Liver (tissue), 9 donors: ENCODE results near the gene PNRC1. TPM values are rescaled to one million over a fixed set of nuclear protein-coding genes. Genes with fewer than 3 reads are reported as not detected.

ENCODE experiments used
- DNase-seq: peaks from one replicate; pipeline ENCODE4 v3.0.0-alpha.2; 2017; ENCODE audit warnings: low spot score
- H3K27ac ChIP-seq, 2 donors: one replicate each; pipeline ENCODE4 v1.7.0; 2013; ENCODE audit warnings: inconsistent platforms in 2 of 2, low read length in 2 of 2, control low read depth in 1 of 2, low read depth in 1 of 2, mild to moderate bottlenecking in 1 of 2
- H3K27me3 ChIP-seq, 4 donors: one replicate each; pipeline versions ENCODE4 v1.6.1 to v1.7.0; 2013; ENCODE audit warnings: low read length in 3 of 4, inconsistent platforms in 1 of 4, mild to moderate bottlenecking in 1 of 4, moderate library complexity in 1 of 4; ENCODE audit not compliant: control insufficient read depth in 4 of 4, insufficient read depth in 4 of 4
- H3K36me3 ChIP-seq, 4 donors: one replicate each; pipeline versions ENCODE4 v1.6.1 to v1.7.0; 2013; ENCODE audit warnings: low read length in 3 of 4, mild to moderate bottlenecking in 3 of 4, low read depth in 1 of 4, moderate library complexity in 1 of 4; ENCODE audit not compliant: control insufficient read depth in 4 of 4, insufficient read depth in 3 of 4
- H3K4me1 ChIP-seq, 4 donors: one replicate each; pipeline versions ENCODE4 v1.6.1 to v1.7.0; 2013; ENCODE audit warnings: low read length in 3 of 4, mild to moderate bottlenecking in 3 of 4, moderate library complexity in 1 of 4; ENCODE audit not compliant: control insufficient read depth in 4 of 4, insufficient read depth in 4 of 4
- H3K4me3 ChIP-seq, 3 donors: one replicate each; pipeline versions ENCODE4 v1.6.1 to v1.7.0; 2013; ENCODE audit warnings: low read length in 3 of 3, control low read depth in 1 of 3, low read depth in 1 of 3, mild to moderate bottlenecking in 1 of 3
- H3K9ac ChIP-seq, 2 donors: one replicate each; pipeline ENCODE4 v1.7.0; 2013; ENCODE audit warnings: low read length in 2 of 2, mild to moderate bottlenecking in 2 of 2, moderate library complexity in 2 of 2, control low read depth in 1 of 2, low read depth in 1 of 2
- H3K9me3 ChIP-seq, 4 donors: one replicate each; pipeline versions ENCODE4 v1.6.1 to v1.7.0; 2013; ENCODE audit warnings: low read length in 3 of 4; ENCODE audit not compliant: control insufficient read depth in 4 of 4
- ATF3 ChIP-seq: IDR thresholded peaks from 2 replicates; pipeline ENCODE4 v1.6.1; 2016; ENCODE audit warnings: antibody characterized with exemption
- CTCF ChIP-seq: fragments of 150-350 bp; IDR thresholded peaks from 2 replicates; pipeline ENCODE4 v1.5.1; 2017; ENCODE audit warnings: improper control_type of control experiment, low read depth, low read length; ENCODE audit not compliant: missing input control
- EGR1 ChIP-seq, 2 donors: IDR thresholded peaks; 2 replicates each; pipeline ENCODE4 v1.6.1; 2016 to 2018; ENCODE audit warnings: antibody characterized with exemption in 2 of 2, low read depth in 2 of 2
- FOXA1 ChIP-seq: IDR thresholded peaks from 2 replicates; pipeline ENCODE4 v1.6.1; 2016; ENCODE audit warnings: antibody characterized with exemption
- FOXA2 ChIP-seq: IDR thresholded peaks from 2 replicates; pipeline ENCODE4 v1.6.1; 2016; ENCODE audit warnings: antibody characterized with exemption
- GABPA ChIP-seq, 2 donors: IDR thresholded peaks in 1 of 2; conservative IDR thresholded peaks in 1 of 2; 2 replicates each; pipeline ENCODE4 v1.6.1; 2016; ENCODE audit warnings: antibody characterized with exemption in 2 of 2, mild to moderate bottlenecking in 1 of 2, moderate library complexity in 1 of 2
- HNF4A ChIP-seq, 2 donors: conservative IDR thresholded peaks; 2 replicates each; pipeline ENCODE4 v1.6.1; 2016; ENCODE audit warnings: antibody characterized with exemption in 2 of 2, mild to moderate bottlenecking in 2 of 2
- HNF4G ChIP-seq: IDR thresholded peaks from 2 replicates; pipeline ENCODE4 v1.6.1; 2016; ENCODE audit warnings: antibody characterized with exemption
- JUND ChIP-seq, 2 donors: IDR thresholded peaks; 2 replicates each; pipeline ENCODE4 v1.6.1; 2016; ENCODE audit warnings: antibody characterized with exemption in 2 of 2
- MAX ChIP-seq: IDR thresholded peaks from 2 replicates; pipeline ENCODE4 v1.6.1; 2016; ENCODE audit warnings: antibody characterized with exemption
- NR2F2 ChIP-seq: IDR thresholded peaks from 2 replicates; pipeline ENCODE4 v1.6.1; 2016; ENCODE audit warnings: antibody characterized with exemption
- RAD21 ChIP-seq, 2 donors: IDR thresholded peaks; 2 replicates each; pipeline ENCODE4 v1.6.1; 2016; ENCODE audit warnings: antibody characterized with exemption in 2 of 2, mild to moderate bottlenecking in 2 of 2
- REST ChIP-seq: IDR thresholded peaks from 2 replicates; pipeline ENCODE4 v1.6.1; 2016; ENCODE audit warnings: antibody characterized with exemption, mild to moderate bottlenecking
- RXRA ChIP-seq, 2 donors: IDR thresholded peaks; 2 replicates each; pipeline ENCODE4 v1.6.1; 2017 to 2018; ENCODE audit warnings: antibody characterized with exemption in 2 of 2, mild to moderate bottlenecking in 1 of 2
- SP1 ChIP-seq: IDR thresholded peaks from 2 replicates; pipeline ENCODE4 v1.6.1; 2018; ENCODE audit warnings: antibody characterized with exemption, mild to moderate bottlenecking
- TAF1 ChIP-seq: conservative IDR thresholded peaks from 2 replicates; pipeline ENCODE4 v1.6.1; 2016; ENCODE audit warnings: antibody characterized with exemption, mild to moderate bottlenecking
- YY1 ChIP-seq: IDR thresholded peaks from 2 replicates; pipeline ENCODE4 v1.6.1; 2016; ENCODE audit warnings: antibody characterized with exemption, mild to moderate bottlenecking
- ZBTB33 ChIP-seq: IDR thresholded peaks from 2 replicates; pipeline ENCODE4 v1.6.1; 2016; ENCODE audit warnings: antibody characterized with exemption
- WGBS: extraction: QIAGEN DNeasy Blood & Tissue Kit; methylation state at CpG from one replicate; pipeline ENCODE4 v1.1.7; 2013; 5-methylcytosine and 5-hydroxymethylcytosine counted together
- polyA plus RNA-seq, 2 donors: library from polyadenylated mRNA; stranded (reverse) in 1 of 2; unstranded in 1 of 2; fragments of 200-250 nt in 1 of 2; fragments of >200 nt in 1 of 2; fragmentation: Nextera tagmentation in 1 of 2; extraction: Ambion mirVana in 1 of 2; gene quantifications; one replicate each; pipeline versions ENCODE4 v1.2.1 to v1.2.3, GENCODE V29; 2013 to 2015
- total RNA-seq, 2 donors: library from RNA; depleted of rRNA; stranded (reverse); fragments of >200 nt; gene quantifications; one replicate each; pipeline ENCODE4 v1.2.3, GENCODE V29; 2014
- donor health status: healthy.
- donor health status: healthy.
- donor health status: healthy.
- donor health status: healthy.
- donor health status: healthy.

PNRC1 gene
- total and polyA plus RNA-seq, 4 donors, result 27.4 to 71.4 (median 53.6) TPM

- H3K4me3 ChIP-seq, result no peak overlapping the region
- H3K9me3 ChIP-seq, result no peaks in the 10 kb centered on the region
- H3K36me3 ChIP-seq, result no peaks in the 10 kb centered on the region
- no peak overlapping the region for H3K9ac ChIP-seq
- H3K4me1 ChIP-seq, result peaks cover 4 to 13% (median 7%) of the 10 kb centered on the region in 4 donors
- no peak for TF ChIP-seq RAD21 (IDR thresholded peaks at IDR 0.05)
- TF ChIP-seq JUND (IDR thresholded peaks at IDR 0.05), result no peak
- no peak for TF ChIP-seq TAF1
- TF ChIP-seq RXRA (IDR thresholded peaks at IDR 0.05), result no peak
- TF ChIP-seq NR2F2, result no peak
- TF ChIP-seq FOXA2, result no peak
- TF ChIP-seq EGR1 (IDR thresholded peaks at IDR 0.05; ENCODE audit: low read depth in 2 of 2), result no peak
- no peak for TF ChIP-seq HNF4A (conservative IDR thresholded peaks at IDR 0.05)
- no peak for TF ChIP-seq HNF4G
- TF ChIP-seq MAX, result no peak
- no peak for TF ChIP-seq GABPA (IDR thresholded peaks at IDR 0.05 in 1 of 2, conservative IDR thresholded peaks at IDR 0.05 in 1 of 2)
- no peak for TF ChIP-seq FOXA1
- TF ChIP-seq ATF3, result no peak
- DNase-seq, result no peak
- 94% methylated on average over 1 of the region's 1 CpG for WGBS
- no peak overlapping the region for H3K27ac ChIP-seq
- no peaks in the 10 kb centered on the region for H3K27me3 ChIP-seq
These were observed 31.6 kb upstream of the PNRC1 start for GRCh38 chr6:89048985-89049384.

GRCh38 chr6:89050155-89050554 is 30.4 kb upstream of the PNRC1 start:
- Histone ChIP-seq H3K4me1 (peaks cover 4 to 13% (median 7%) of the 10 kb centered on the region in 4 donors), H3K27me3 (no peaks in the 10 kb centered on the region), H3K36me3 (no peaks in the 10 kb centered on the region), H3K9ac (no peak overlapping the region), H3K4me3 (no peak overlapping the region), H3K9me3 (no peaks in the 10 kb centered on the region), H3K27ac (peak overlapping the region; percentile 56 to 73)
- TF ChIP-seq HNF4G (peak; percentile 60), TAF1 (peak; percentile 68), JUND (IDR thresholded peaks at IDR 0.05) (peak; percentile 88 to 94), ATF3 (peak; percentile 74), FOXA2 (peak; percentile 43), GABPA (IDR thresholded peaks at IDR 0.05 in 1 of 2, conservative IDR thresholded peaks at IDR 0.05 in 1 of 2) (peak in 1 of 2 donors; percentile 46), CTCF (no peak), HNF4A (conservative IDR thresholded peaks at IDR 0.05) (peak; percentile 80 to 84), SP1 (peak; percentile 88), REST (peak; percentile 72), ZBTB33 (peak; percentile 91), YY1 (peak; percentile 67), EGR1 (IDR thresholded peaks at IDR 0.05; ENCODE audit: low read depth in 2 of 2) (peak in 1 of 2 donors; percentile 60), NR2F2 (no peak), MAX (peak; percentile 83), FOXA1 (no peak), RAD21 (IDR thresholded peaks at IDR 0.05) (peak; percentile 60 to 65), RXRA (IDR thresholded peaks at IDR 0.05) (peak; percentile 81 to 91)
- no peak for DNase-seq
- 29% methylated on average over 3 of the region's 3 CpGs for WGBS
